KOPT-K1 (cell line): ENCODE measurements around the gene AGAP9.
"Not testable (repeated sequence)": the region's sequence is repeated elsewhere in the genome, so short reads cannot be mapped to it uniquely, and the experiment has no call there.

Experiments used
- H3K27ac ChIP-seq: fragments of 200-600 bp; sonication (generic); 2 replicates; pipeline ENCODE4 v1.5.1; 2016; ENCODE audit warnings: antibody characterized with exemption, mild to moderate bottlenecking, low read depth, low read length; ENCODE audit not compliant: poor library complexity, severe bottlenecking
- H3K36me3 ChIP-seq: fragments of 200-600 bp; sonication (generic); 2 replicates; pipeline ENCODE4 v1.5.1; 2017; ENCODE audit warnings: antibody characterized with exemption, mild to moderate bottlenecking, low read length, moderate library complexity; ENCODE audit not compliant: insufficient read depth
- H3K9me3 ChIP-seq: fragments of 200-600 bp; sonication (generic); 2 replicates; pipeline ENCODE4 v1.5.1; 2017; ENCODE audit warnings: antibody characterized with exemption, low read length, mild to moderate bottlenecking; ENCODE audit not compliant: insufficient read depth, poor library complexity, severe bottlenecking

AGAP9 gene

GRCh38 chr10:47523475-47523874 lies at the start of gene AGAP9:
Gene AGAP9 (minus strand): TSS chr10:47523638. CDS start chr10:47523526, 112 bp downstream.
- not testable (repeated sequence) for H3K27ac ChIP-seq, H3K9me3 ChIP-seq, H3K36me3 ChIP-seq

GRCh38 chr10:47571138-47571912 lies 47.9 kb upstream of the AGAP9 start:
- H3K9me3 ChIP-seq, H3K36me3 ChIP-seq, H3K27ac ChIP-seq: not testable (repeated sequence)

GRCh38 chr10:47566757-47567156 lies 43.3 kb upstream of the AGAP9 start:
- H3K36me3 ChIP-seq, H3K9me3 ChIP-seq, H3K27ac ChIP-seq: not testable (repeated sequence)

- not testable (repeated sequence) for H3K36me3 ChIP-seq, H3K27ac ChIP-seq, H3K9me3 ChIP-seq
These were observed 42.8 kb upstream of the AGAP9 start for GRCh38 chr10:47566108-47566699.

- H3K9me3 ChIP-seq, H3K27ac ChIP-seq, H3K36me3 ChIP-seq: not testable (repeated sequence)
These were observed 42.1 kb upstream of the AGAP9 start for GRCh38 chr10:47565517-47565920.

- H3K27ac ChIP-seq, H3K9me3 ChIP-seq, H3K36me3 ChIP-seq: not testable (repeated sequence)
These were observed 41.5 kb upstream of the AGAP9 start for GRCh38 chr10:47564953-47565352.

- H3K9me3 ChIP-seq, H3K27ac ChIP-seq, H3K36me3 ChIP-seq: not testable (repeated sequence)
These were observed 40.9 kb upstream of the AGAP9 start for GRCh38 chr10:47564318-47564717.

- not testable (repeated sequence) for H3K36me3 ChIP-seq, H3K9me3 ChIP-seq, H3K27ac ChIP-seq
These were observed 37.0 kb upstream of the AGAP9 start for GRCh38 chr10:47560452-47560851.

GRCh38 chr10:47559718-47560308 lies 36.4 kb upstream of the AGAP9 start:
- not testable (repeated sequence) for H3K36me3 ChIP-seq, H3K9me3 ChIP-seq, H3K27ac ChIP-seq

GRCh38 chr10:47558109-47558508 lies 34.7 kb upstream of the AGAP9 start:
- not testable (repeated sequence) for H3K9me3 ChIP-seq, H3K36me3 ChIP-seq, H3K27ac ChIP-seq

GRCh38 chr10:47557616-47558015 lies 34.2 kb upstream of the AGAP9 start:
- H3K9me3 ChIP-seq, H3K27ac ChIP-seq: not testable (repeated sequence)

GRCh38 chr10:47555334-47555733 lies 31.9 kb upstream of the AGAP9 start:
- H3K9me3 ChIP-seq, H3K36me3 ChIP-seq, H3K27ac ChIP-seq: not testable (repeated sequence)

More at GRCh38 chr10:47557616-47558015, 34.2 kb upstream of the AGAP9 start:
- not testable (repeated sequence) for H3K36me3 ChIP-seq

- H3K27ac ChIP-seq, H3K9me3 ChIP-seq, H3K36me3 ChIP-seq: not testable (repeated sequence)
These were observed 31.1 kb upstream of the AGAP9 start for GRCh38 chr10:47554552-47554951.

GRCh38 chr10:47553860-47554247 lies 30.4 kb upstream of the AGAP9 start:
- peak overlapping the region; percentile 58 for H3K27ac ChIP-seq
- H3K9me3 ChIP-seq, H3K36me3 ChIP-seq: not testable (repeated sequence)

GRCh38 chr10:47553214-47553859 lies 29.9 kb upstream of the AGAP9 start:
- H3K27ac ChIP-seq, result peak overlapping the region; percentile 58

More at GRCh38 chr10:47553214-47553859, 29.9 kb upstream of the AGAP9 start:
- H3K36me3 ChIP-seq, H3K9me3 ChIP-seq: not testable (repeated sequence)
